OCI-LY7 (cell line): ENCODE results near the gene SYT13. TPM values are rescaled to one million over a fixed set of nuclear protein-coding genes. Genes with fewer than 3 reads are reported as not detected.

Experiments
- BruUV-seq: library from RNA; stranded (reverse); fragments of 400-500 nt; replicated peaks from 2 replicates; lab custom pipeline; 2021; lab: Mats Ljungman, UMichigan
- CTCF ChIA-PET: fragments of 300-600 bp; sonication (Branson Sonifier 250); formaldehyde crosslinking; loops from one replicate; lab custom pipeline; 2022; ENCODE audit warnings: antibody characterized with exemption; ENCODE audit not compliant: unreplicated experiment; lab: Charles Lee
- POLR2A ChIA-PET: fragments of 300-600 bp; sonication (Branson Sonifier 250); formaldehyde crosslinking; loops from one replicate; lab custom pipeline; 2022; ENCODE audit warnings: antibody characterized with exemption; lab: Charles Lee
- DNase-seq: peaks from one replicate; pipeline ENCODE4 v3.0.0-alpha.2; 2015; ENCODE audit warnings: low spot score
- H2AFZ ChIP-seq: fragments of 200-600 bp; sonication (generic), shearing (Covaris generic); 2 replicates; pipeline ENCODE4 v1.6.1; 2014; ENCODE audit warnings: mild to moderate bottlenecking, antibody characterized with exemption, low read length, moderate library complexity
- H3K27ac ChIP-seq: fragments of 200-600 bp; sonication (generic); 2 replicates; pipeline ENCODE4 v1.5.1; 2014; ENCODE audit warnings: mixed run types, low read depth, mild to moderate bottlenecking, moderate library complexity, low read length, inconsistent platforms; ENCODE audit not compliant: poor library complexity, severe bottlenecking
- H3K36me3 ChIP-seq: fragments of 200-600 bp; sonication (generic); 2 replicates; pipeline ENCODE4 v1.6.1; 2014; ENCODE audit warnings: mild to moderate bottlenecking, antibody characterized with exemption, low read length, moderate library complexity, mixed read lengths; ENCODE audit not compliant: insufficient read depth
- H3K4me1 ChIP-seq: fragments of 200-600 bp; sonication (generic); 2 replicates; pipeline ENCODE4 v1.5.1; 2014; ENCODE audit warnings: mild to moderate bottlenecking, low read length; ENCODE audit not compliant: insufficient read depth, poor library complexity, severe bottlenecking
- H3K4me2 ChIP-seq: fragments of 200-600 bp; sonication (generic); 2 replicates; pipeline ENCODE4 v1.6.1; 2014; ENCODE audit warnings: mild to moderate bottlenecking, low read length
- H3K4me3 ChIP-seq: fragments of 200-600 bp; sonication (generic); 2 replicates; pipeline ENCODE4 v1.5.1; 2014; ENCODE audit warnings: mild to moderate bottlenecking, low read depth, low read length; ENCODE audit not compliant: poor library complexity, severe bottlenecking
- H3K79me2 ChIP-seq: fragments of 200-600 bp; sonication (generic); 2 replicates; pipeline ENCODE4 v1.6.1; 2016; ENCODE audit warnings: low read depth, mild to moderate bottlenecking, low read length, moderate library complexity, mixed read lengths; ENCODE audit not compliant: insufficient read depth
- H3K9me2 ChIP-seq: fragments of 200-600 bp; sonication (generic); 2 replicates; pipeline ENCODE4 v1.6.1; 2016; ENCODE audit warnings: mild to moderate bottlenecking, low read length, mixed read lengths; ENCODE audit not compliant: insufficient read depth
- H3K9me3 ChIP-seq: fragments of 200-600 bp; sonication (generic); 2 replicates; pipeline ENCODE4 v1.6.1; 2014; ENCODE audit warnings: mild to moderate bottlenecking, mixed run types, low read length, mixed read lengths
- H4K20me1 ChIP-seq: fragments of 200-600 bp; sonication (generic); 2 replicates; pipeline ENCODE4 v1.6.1; 2014; ENCODE audit warnings: mild to moderate bottlenecking, antibody characterized with exemption, low read length, moderate library complexity, mixed read lengths; ENCODE audit not compliant: insufficient read depth
- CTCF ChIP-seq: fragments of 200-600 bp; sonication (generic); conservative IDR thresholded peaks from 2 replicates; pipeline ENCODE4 v1.5.1; 2014; ENCODE audit warnings: mild to moderate bottlenecking, antibody characterized with exemption, low read length, moderate library complexity, mixed read lengths
- EZH2phosphoT487 ChIP-seq: fragments of 200-600 bp; sonication (generic); IDR thresholded peaks from 2 replicates; pipeline ENCODE4 v1.6.1; 2018; ENCODE audit warnings: low read depth, borderline replicate concordance, mild to moderate bottlenecking, mixed run types, antibody characterized with exemption, low read length, moderate library complexity, mixed read lengths
- intact Hi-C: fragments of 100-400 bp; cut with micrococcal nuclease; formaldehyde crosslinking; loops from one replicate; pipeline ENCODE4 v1.10.0; 2022; ENCODE audit not compliant: unreplicated experiment
- total RNA-seq, 2 experiments: library from RNA; depleted of rRNA in 1 of 2; stranded (reverse); fragments of >200 nt in 1 of 2; shearing (Covaris generic) in 1 of 2; gene quantifications; 2 replicates each; pipeline ENCODE4 v1.2.3, GENCODE V29; 2014 to 2022

Gene SYT13
- total RNA-seq, 2 experiments from 2014 or later = not detected

- Histone ChIP-seq H3K79me2 (no peaks in the 10 kb centered on the region), H3K9me2 (no peaks in the 10 kb centered on the region), H3K36me3 (no peaks in the 10 kb centered on the region), H3K9me3 (peaks cover 10% of the 10 kb centered on the region; the same call in 1 of the 2 replicates), H3K4me3 (no peak overlapping the region), H2AFZ (no peak overlapping the region), H3K27ac (no peak overlapping the region), H3K4me1 (peaks cover 19% of the 10 kb centered on the region), H4K20me1 (no peaks in the 10 kb centered on the region), H3K4me2 (no peak overlapping the region)
- CTCF ChIA-PET = interaction anchor here (0.6 kb wide), 1 partner anchor 399 kb away, joined by 3 read pairs; no protein-coding TSS in a partner anchor
- POLR2A ChIA-PET = interaction anchor here (0.7 kb wide), 1 partner anchor 257 kb away, joined by 3 read pairs; no protein-coding TSS in a partner anchor
- BruUV-seq = no TSS peak
- TF ChIP-seq CTCF (no peak), EZH2phosphoT487 (no peak)
- intact Hi-C loops = loop anchor here (1.0 to 2.0 kb wide), 3 partner anchors 39 to 222 kb away; no protein-coding TSS in a partner anchor
- DNase-seq = no peak
These were observed 45.7 kb upstream of the SYT13 start for GRCh38 chr11:45331839-45332238.

- H2AFZ ChIP-seq = no peak overlapping the region
- intact Hi-C loops = no loop called here
- CTCF ChIA-PET = no interaction called here
- H3K27ac ChIP-seq = no peak overlapping the region
- H3K4me2 ChIP-seq = no peak overlapping the region
- no peaks in the 10 kb centered on the region for H3K79me2 ChIP-seq
- POLR2A ChIA-PET = no interaction called here
- no TSS peak for BruUV-seq
- TF ChIP-seq CTCF (no peak), EZH2phosphoT487 (no peak)
- H3K9me3 ChIP-seq = peaks cover 13% of the 10 kb centered on the region; the same call in 1 of the 2 replicates
- H3K9me2 ChIP-seq = no peaks in the 10 kb centered on the region
- H3K4me1 ChIP-seq = peaks cover 4% of the 10 kb centered on the region
- no peaks in the 10 kb centered on the region for H4K20me1 ChIP-seq
- H3K36me3 ChIP-seq = no peaks in the 10 kb centered on the region
- no peak for DNase-seq
- H3K4me3 ChIP-seq = no peak overlapping the region
These were observed 42.6 kb upstream of the SYT13 start for GRCh38 chr11:45328726-45329125.

- Histone ChIP-seq H3K4me2 (no peak overlapping the region), H3K36me3 (no peaks in the 10 kb centered on the region), H3K9me3 (peaks cover 13% of the 10 kb centered on the region; the same call in 1 of the 2 replicates), H3K9me2 (no peaks in the 10 kb centered on the region), H3K4me3 (no peak overlapping the region), H2AFZ (no peak overlapping the region), H3K79me2 (no peaks in the 10 kb centered on the region), H3K4me1 (no peaks in the 10 kb centered on the region), H4K20me1 (no peaks in the 10 kb centered on the region), H3K27ac (no peak overlapping the region)
- POLR2A ChIA-PET = no interaction called here
- intact Hi-C loops = no loop called here
- BruUV-seq = no TSS peak
- no peak for DNase-seq
- TF ChIP-seq EZH2phosphoT487 (no peak), CTCF (no peak)
- CTCF ChIA-PET = no interaction called here
These were observed 38.3 kb upstream of the SYT13 start for GRCh38 chr11:45324459-45324858.
